T-helper 17 cell (primary cell): ENCODE data around the gene DNASE2. TPM values are rescaled to one million over a fixed set of nuclear protein-coding genes. Genes with fewer than 3 reads are reported as not detected.
A peak's percentile ranks its signal among the peaks of the same experiment; 100 is the strongest.
"Not testable (repeated sequence)": the region's sequence is repeated elsewhere in the genome, so short reads cannot be mapped to it uniquely, and the experiment has no call there.

Source experiments
- ATAC-seq: fragments of 150-1000 bp; cut with Tn5 transposase; 2 replicates; pipeline ENCODE4 v1.10.0; 2021; ENCODE audit warnings: mild to moderate bottlenecking, moderate library complexity
- DNase-seq, 3 donors: peaks; one replicate each; pipeline versions ENCODE4 v3.0.0 to v3.0.0-alpha.2; 2020 to 2021
- H3K9me3 ChIP-seq: one replicate; pipeline ENCODE4 v1.7.0; 2013; ENCODE audit warnings: low read length, mild to moderate bottlenecking; ENCODE audit not compliant: control insufficient read depth, poor library complexity, severe bottlenecking
- H3K27ac Mint-ChIP-seq: one replicate; pipeline ENCODE4 v1.8.0; 2022; ENCODE audit warnings: mild to moderate bottlenecking, moderate library complexity, mixed read lengths
- H3K27me3 Mint-ChIP-seq: one replicate; pipeline ENCODE4 v1.8.0; 2022; ENCODE audit warnings: mixed read lengths
- H3K36me3 Mint-ChIP-seq: one replicate; pipeline ENCODE4 v1.8.0; 2022; ENCODE audit warnings: low read depth, mixed read lengths
- H3K4me1 Mint-ChIP-seq: one replicate; pipeline ENCODE4 v1.8.0; 2022; ENCODE audit warnings: mild to moderate bottlenecking, mixed read lengths
- H3K4me3 Mint-ChIP-seq: one replicate; pipeline ENCODE4 v1.8.0; 2022; ENCODE audit warnings: mild to moderate bottlenecking, moderate library complexity, mixed read lengths
- total RNA-seq, 4 donors: library from RNA in 2 of 4; stranded (reverse) in 2 of 4; gene quantifications; one replicate each; pipeline ENCODE4 v1.2.3 and lab custom pipeline; 2022 to 2026

The DNASE2 gene, protein sequence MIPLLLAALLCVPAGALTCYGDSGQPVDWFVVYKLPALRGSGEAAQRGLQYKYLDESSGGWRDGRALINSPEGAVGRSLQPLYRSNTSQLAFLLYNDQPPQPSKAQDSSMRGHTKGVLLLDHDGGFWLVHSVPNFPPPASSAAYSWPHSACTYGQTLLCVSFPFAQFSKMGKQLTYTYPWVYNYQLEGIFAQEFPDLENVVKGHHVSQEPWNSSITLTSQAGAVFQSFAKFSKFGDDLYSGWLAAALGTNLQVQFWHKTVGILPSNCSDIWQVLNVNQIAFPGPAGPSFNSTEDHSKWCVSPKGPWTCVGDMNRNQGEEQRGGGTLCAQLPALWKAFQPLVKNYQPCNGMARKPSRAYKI
- 10 to 100 TPM; 17.8 to 19.8 TPM for total RNA-seq
- total RNA-seq (lab: John Stamatoyannopoulos, UW), result 27.7 to 39.6 reads per million in 2 donors

DNA sequence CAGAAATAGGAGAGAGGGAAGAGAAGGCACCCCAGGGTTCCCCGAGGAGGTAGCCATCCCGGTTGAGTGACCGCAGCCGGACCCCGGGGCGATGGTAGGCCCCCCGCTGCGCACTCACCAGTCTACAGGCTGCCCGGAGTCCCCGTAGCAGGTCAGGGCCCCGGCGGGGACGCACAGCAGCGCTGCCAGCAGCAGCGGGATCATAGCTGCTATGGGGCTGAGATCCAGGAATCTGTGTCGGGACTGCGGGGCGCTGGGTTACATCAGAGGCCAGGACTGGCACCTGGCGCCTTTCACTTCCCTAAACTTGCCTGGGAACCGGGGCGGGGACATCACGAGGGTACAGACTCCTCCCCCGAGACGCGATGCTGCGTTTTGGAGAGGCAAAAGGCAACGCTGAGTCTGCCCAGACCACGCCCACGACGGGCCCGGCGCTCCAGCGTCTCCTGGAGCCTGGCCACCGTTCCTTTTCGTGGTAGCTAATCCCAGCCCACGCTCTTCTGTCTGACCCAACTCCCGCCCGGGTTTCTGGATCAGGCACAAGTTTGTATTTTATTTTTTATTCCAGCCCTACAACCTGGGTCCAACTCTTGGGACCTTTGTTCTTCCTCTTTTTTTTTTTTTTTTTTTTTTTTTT, at the start of gene DNASE2:
Gene DNASE2, minus strand, starts transcription at position 278 of the 637 bp plus-strand sequence. Its CDS starts 74 bp downstream, at position 204.
- ATAC-seq (peak; percentile 80), DNase-seq (peak; percentile 76 to 84 (median 80))
- Mint-ChIP-seq H3K27ac (peak within 1 kb of the TSS; percentile 90), H3K27me3 (no peaks in the 10 kb centered on the region), H3K4me1 (peaks cover 22% of the 10 kb centered on the region), H3K4me3 (peak within 1 kb of the TSS; percentile 92), H3K36me3 (peaks cover 2% of the 10 kb centered on the region)
- H3K9me3 ChIP-seq, result no peaks in the 10 kb centered on the region

DNA sequence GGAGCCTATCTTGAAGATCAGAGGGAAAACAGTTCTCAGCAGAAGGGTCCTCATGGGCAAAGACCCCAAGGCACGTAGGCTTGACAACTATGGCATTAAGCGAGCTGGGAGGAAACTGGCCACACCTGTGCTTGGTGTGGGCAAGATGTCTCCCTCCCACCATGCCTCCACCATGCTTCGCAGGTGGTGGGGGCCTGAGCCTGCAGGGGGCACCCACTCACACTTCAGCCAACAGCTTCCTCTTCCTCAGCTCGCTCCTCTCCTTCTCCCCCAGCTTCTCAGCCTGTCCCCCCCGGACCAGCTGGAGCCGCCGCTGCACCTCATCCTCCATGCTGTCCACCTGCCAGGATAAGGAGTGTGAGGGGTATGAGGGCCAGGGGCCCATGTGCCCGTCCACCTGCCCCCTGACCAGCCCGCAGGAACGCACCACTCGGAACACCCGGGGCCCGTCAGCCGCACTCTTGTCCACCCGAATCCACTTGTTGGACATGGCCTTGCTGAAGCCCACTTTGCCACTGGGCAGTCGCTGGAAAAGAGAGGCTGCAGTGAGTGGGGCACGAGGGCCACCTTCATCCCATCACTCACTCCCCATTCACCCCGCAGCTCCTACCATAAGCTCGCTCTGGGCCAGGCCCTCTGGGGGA, 48.9 kb upstream of the DNASE2 start:
- DNase-seq (no peak), ATAC-seq (no peak)
- Mint-ChIP-seq H3K27ac (no peak overlapping the region), H3K27me3 (no peaks in the 10 kb centered on the region), H3K36me3 (peaks cover 3% of the 10 kb centered on the region), H3K4me3 (no peak overlapping the region), H3K4me1 (peaks cover 18% of the 10 kb centered on the region)
- H3K9me3 ChIP-seq, result no peaks in the 10 kb centered on the region

DNA sequence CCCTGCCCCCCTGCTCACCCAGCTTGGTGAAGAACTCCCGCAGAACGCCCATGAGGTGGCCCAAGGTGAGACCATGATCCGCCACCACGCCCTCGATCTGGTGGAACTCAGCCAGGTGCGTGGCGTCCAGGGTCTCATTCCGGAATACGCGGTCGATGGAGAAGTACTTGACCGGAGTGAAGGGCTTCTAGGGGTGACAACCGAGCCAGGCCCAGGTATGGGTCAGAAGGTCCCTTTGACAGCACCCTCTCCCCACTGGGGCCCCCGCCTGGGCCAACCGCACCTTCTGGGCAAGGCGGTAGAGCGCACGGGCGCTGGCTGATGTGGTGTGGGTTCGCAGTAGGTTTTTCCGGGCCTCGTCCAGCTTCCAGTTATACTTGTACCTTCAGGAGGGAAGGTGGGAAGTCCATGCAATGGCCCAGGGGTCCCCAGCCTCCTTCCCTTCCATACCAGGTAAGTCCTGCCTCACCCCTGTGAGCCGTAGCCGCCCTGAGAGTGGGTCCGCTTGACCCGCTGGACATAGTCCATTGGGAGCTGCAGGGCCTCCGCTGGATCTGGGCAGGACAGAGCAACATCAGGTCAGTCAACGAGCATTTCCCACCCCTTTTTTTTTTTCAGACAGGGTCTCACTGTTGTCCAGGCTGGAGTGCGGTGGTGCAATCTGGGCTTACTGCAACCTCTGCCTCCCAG, 43.5 kb upstream of the DNASE2 start:
- ATAC-seq (no peak), DNase-seq (no peak)
- no peaks in the 10 kb centered on the region for H3K27me3 Mint-ChIP-seq
- no peak overlapping the region for H3K27ac Mint-ChIP-seq
- H3K4me3 Mint-ChIP-seq, result no peak overlapping the region
- H3K36me3 Mint-ChIP-seq, result peaks cover 8% of the 10 kb centered on the region
- H3K4me1 Mint-ChIP-seq, result peaks cover 6% of the 10 kb centered on the region
- no peaks in the 10 kb centered on the region for H3K9me3 ChIP-seq

DNA sequence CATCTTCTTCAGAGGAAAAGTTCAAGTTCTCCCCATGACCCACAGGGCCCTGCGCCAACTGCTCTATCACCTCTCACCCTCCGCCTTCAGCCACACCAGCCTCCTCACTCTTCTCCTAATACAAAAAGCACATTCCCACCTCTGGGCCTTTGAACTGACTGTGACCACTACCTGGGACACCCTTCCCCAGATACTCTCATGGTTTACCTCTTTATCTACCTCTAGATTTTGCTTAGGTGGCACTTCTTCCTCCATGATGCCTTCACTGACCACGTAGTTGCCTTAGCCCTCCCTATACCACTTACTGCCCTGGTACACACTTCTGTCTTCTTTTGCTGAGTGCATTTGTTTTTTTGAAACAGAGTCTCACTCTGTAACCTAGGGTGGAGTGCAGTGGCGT, 41.7 kb upstream of the DNASE2 start:
- no peaks in the 10 kb centered on the region for H3K9me3 ChIP-seq
- DNase-seq, result no peak
- Mint-ChIP-seq H3K4me1 (peaks cover 11% of the 10 kb centered on the region), H3K4me3 (no peak overlapping the region), H3K27me3 (no peaks in the 10 kb centered on the region), H3K36me3 (peaks cover 4% of the 10 kb centered on the region), H3K27ac (peak overlapping the region; percentile 32)
- ATAC-seq, result no peak

DNA sequence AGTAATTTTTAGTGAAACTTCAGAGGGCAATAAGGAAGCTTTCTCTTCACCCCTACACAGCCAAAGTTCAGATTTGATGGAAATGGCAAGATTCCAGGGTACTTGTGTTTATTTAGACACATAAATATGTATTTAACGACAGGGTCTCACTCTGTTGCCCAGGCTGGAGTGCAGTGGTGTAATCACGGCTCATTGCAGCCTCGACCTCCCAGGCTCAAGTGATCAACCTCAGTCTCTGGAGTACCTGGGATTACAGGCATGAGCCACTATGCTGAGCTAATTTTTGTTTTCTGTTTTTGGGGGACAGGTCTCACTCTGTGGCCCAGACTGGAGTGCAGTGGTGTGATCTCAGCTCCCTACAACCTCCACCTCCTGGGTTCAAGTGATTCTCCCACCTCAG, 39.8 kb upstream of the DNASE2 start:
- Mint-ChIP-seq H3K36me3 (peaks cover 4% of the 10 kb centered on the region), H3K27me3 (no peaks in the 10 kb centered on the region), H3K27ac (peak overlapping the region; percentile 90), H3K4me1 (peaks cover 14% of the 10 kb centered on the region), H3K4me3 (no peak overlapping the region)
- ATAC-seq, result no peak
- H3K9me3 ChIP-seq, result no peaks in the 10 kb centered on the region
- no peak for DNase-seq

DNA sequence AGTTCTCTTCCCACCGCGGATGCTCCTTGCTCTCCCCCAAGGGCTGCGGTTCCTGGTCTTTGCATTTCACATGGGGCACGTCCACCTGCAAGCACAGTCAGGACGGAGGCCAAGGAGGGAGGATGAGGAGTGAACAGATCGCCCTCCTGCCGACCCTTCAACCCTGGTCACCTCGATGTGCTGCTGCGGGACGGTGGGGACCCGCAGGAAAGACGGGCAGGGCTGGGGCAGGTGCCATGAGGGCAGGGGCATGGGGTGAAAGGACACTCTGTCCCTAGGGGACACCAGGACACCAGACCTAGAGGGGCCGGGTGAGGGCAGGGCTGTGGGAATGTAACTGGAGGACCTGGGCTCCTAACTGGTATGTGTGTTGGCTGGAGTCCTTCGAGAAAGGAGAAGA, 37.0 kb upstream of the DNASE2 start:
- peaks cover 22% of the 10 kb centered on the region for H3K4me1 Mint-ChIP-seq
- no peak for DNase-seq
- ATAC-seq, result no peak
- H3K36me3 Mint-ChIP-seq, result peaks cover 4% of the 10 kb centered on the region
- H3K27me3 Mint-ChIP-seq, result no peaks in the 10 kb centered on the region
- H3K9me3 ChIP-seq, result no peaks in the 10 kb centered on the region
- peak overlapping the region; percentile 90 for H3K27ac Mint-ChIP-seq
- peak overlapping the region; percentile 84 for H3K4me3 Mint-ChIP-seq

DNA sequence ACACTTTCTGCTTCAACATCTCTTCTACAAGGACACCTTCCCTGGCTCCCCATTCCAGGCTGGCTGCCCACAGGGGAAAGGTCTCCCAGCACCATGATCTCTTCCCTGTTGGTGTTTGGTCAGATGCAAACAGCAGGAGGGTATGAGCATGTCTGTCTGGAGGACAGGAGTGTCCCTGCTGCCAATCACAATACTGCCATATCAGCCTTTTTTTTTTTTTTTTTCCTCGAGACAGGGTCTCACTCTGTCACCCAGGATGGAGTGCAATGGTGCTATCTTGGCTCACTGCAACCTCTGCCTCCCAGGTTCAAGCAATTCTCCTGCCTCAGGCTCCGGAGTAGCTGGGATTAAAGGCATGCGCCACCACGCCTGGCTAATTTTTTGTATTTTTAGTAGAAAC, 34.6 kb upstream of the DNASE2 start:
- H3K27ac Mint-ChIP-seq, result not testable (repeated sequence)

DNA sequence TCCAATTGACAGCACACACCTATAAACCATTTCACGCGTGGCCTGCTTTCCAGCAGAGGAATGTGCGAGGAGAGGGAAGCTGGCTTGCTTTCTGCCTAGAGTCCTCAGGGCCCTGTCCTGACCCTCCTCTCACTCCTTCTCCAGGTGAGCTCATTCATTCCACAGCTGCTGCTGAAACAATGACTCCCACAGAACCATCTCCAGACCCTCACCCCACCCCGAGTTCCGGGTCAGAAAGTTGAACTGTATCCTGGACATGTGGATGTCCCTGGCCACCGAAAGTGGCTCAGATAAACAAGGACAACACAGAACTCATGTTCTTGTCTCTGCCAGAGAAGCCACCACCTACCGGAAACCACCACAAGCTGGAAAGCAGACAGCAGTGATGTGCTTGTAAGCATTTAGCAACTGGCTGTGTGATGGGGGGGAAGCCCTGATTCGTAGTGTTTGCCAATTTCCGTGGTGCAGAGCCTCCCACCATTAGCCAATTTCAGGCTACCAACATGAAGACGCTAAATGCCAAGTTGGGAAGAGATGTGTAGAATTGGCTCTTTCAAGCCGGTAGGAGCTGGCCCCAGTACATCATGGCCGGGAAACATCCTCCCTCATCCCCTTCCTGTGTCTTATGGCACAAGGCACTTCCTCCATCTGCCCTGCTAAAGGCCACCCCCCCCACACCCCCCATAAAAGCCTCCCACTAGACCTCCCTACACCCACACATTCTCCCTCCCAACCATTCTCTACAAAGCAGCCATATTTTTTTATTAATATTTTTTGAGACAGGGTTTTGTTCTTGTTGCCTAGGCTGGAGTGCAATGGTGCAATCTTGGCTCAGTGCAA, 32.8 kb upstream of the DNASE2 start:
- no peak for DNase-seq
- peaks cover 16% of the 10 kb centered on the region for H3K4me1 Mint-ChIP-seq
- H3K9me3 ChIP-seq, result no peaks in the 10 kb centered on the region
- H3K36me3 Mint-ChIP-seq, result no peaks in the 10 kb centered on the region
- peak overlapping the region; percentile 73 for H3K4me3 Mint-ChIP-seq
- no peaks in the 10 kb centered on the region for H3K27me3 Mint-ChIP-seq
- H3K27ac Mint-ChIP-seq, result peak overlapping the region; percentile 90
- peak; percentile 91 for ATAC-seq

More for the DNA sequence above, 34.6 kb upstream of the DNASE2 start:
- not testable (repeated sequence) for H3K27me3 Mint-ChIP-seq, H3K9me3 ChIP-seq, ATAC-seq, DNase-seq, H3K36me3 Mint-ChIP-seq
- peaks cover 20% of the 10 kb centered on the region for H3K4me1 Mint-ChIP-seq
- H3K4me3 Mint-ChIP-seq, result peak overlapping the region; percentile 50

DNA sequence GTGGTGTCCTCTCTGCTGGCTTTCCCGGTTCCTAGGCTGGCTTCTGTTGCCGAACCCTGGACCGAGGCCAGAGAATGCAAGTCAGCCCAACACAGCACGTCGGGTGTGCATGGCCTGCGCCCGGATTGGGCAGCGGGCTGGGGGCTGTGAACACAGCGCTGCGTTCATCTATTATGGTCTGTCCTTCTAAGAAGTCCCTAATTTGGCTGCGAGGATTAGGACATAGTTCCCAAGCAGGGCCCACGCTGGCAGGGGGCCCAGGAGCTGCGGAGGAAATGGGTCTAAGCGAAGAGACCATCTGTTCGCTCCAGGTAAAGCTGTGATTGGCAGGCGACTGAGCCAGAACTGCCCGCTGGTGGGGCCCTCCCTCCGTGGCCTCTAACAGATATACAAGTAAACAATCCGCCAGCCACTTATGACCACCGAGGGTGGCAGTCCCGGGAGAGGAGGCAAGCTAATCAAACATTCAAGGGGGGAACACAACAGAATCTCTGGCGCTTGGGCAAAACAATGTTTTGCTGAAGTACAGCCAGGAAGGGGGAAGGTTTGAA, 31.8 kb upstream of the DNASE2 start:
- ATAC-seq (no peak), DNase-seq (no peak)
- Mint-ChIP-seq H3K4me1 (peaks cover 18% of the 10 kb centered on the region), H3K4me3 (no peak overlapping the region), H3K36me3 (no peaks in the 10 kb centered on the region), H3K27ac (no peak overlapping the region), H3K27me3 (no peaks in the 10 kb centered on the region)
- H3K9me3 ChIP-seq, result no peaks in the 10 kb centered on the region

DNA sequence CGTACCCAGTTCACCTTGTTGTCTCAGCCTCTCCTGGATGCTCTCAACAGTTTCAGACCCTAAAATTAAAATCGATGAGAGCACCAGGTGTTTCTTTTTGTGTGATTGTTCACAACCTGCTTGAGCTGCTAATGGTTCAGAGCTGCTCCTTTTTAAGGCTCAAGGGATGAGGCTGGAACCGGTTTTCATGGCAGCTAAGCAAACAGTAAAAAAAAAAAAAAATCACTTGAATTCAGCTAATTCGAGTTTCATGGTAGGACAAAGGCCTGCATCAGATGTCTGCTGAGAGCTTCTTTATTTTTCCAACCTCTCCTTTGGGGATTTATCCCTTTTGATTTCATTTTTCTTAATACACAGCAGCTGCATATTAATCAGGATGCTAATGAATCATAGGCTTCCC, 31.3 kb upstream of the DNASE2 start:
- H3K4me1 Mint-ChIP-seq, result peaks cover 18% of the 10 kb centered on the region
- no peaks in the 10 kb centered on the region for H3K9me3 ChIP-seq
- DNase-seq (no peak), ATAC-seq (no peak)
- no peaks in the 10 kb centered on the region for H3K36me3 Mint-ChIP-seq
- no peak overlapping the region for H3K27ac Mint-ChIP-seq
- H3K4me3 Mint-ChIP-seq, result no peak overlapping the region
- H3K27me3 Mint-ChIP-seq, result no peaks in the 10 kb centered on the region

DNA sequence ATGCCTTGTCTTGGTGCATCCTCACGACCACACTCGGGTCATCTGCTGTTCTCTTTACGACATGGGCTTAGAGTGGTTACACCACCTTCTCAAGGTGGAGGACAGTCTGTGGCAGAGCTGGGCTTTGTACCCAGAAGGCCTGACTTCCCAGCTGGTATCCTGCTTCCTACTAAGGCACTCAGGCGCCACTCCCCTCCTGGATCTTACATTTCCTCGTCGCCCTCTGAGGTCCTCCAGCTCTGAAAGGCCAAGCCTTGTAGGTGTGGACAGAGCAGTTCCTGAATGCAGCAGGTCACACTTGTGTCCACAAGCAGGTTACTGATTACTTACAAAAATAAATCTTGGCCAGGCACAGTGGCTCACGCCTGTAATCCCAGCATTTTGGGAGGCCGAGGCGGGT, 25.9 kb upstream of the DNASE2 start:
- H3K9me3 ChIP-seq, result no peaks in the 10 kb centered on the region
- no peak for DNase-seq
- peaks cover 7% of the 10 kb centered on the region for H3K4me1 Mint-ChIP-seq
- H3K36me3 Mint-ChIP-seq, result no peaks in the 10 kb centered on the region
- H3K4me3 Mint-ChIP-seq, result no peak overlapping the region
- H3K27me3 Mint-ChIP-seq, result no peaks in the 10 kb centered on the region
- no peak overlapping the region for H3K27ac Mint-ChIP-seq
- no peak for ATAC-seq

DNA sequence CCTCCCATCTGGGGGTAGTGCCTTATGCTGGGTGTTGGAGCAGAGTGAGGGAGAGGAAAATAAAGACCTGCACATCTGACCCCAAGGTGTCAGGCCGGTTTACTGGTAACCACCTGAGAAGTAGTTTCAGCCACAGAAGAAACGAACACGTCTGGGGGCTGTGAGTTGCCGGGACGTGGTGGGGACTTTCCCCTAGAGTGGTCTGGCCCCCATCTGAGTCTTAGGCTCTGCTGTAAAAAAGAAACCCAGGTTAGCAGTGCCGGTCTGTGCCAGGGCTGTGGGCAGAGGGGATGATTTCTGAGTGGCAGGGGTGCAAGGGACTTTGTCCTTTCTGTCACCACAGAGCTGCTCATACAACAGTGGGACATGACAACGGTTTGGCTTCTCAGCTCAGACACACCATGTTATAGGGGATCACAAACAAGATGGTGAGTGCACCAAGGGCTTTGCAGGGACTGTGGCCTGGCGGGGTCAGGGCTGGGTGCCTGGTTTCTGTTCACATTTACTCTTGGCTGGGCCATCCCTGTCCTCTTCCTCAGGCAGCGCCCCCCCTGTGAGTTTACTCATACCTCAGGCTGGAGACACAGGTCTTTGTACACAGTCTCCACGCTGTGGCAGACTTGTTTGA, 18.8 kb upstream of the DNASE2 start:
- no peaks in the 10 kb centered on the region for H3K27me3 Mint-ChIP-seq
- H3K36me3 Mint-ChIP-seq, result peaks cover under 1% of the 10 kb centered on the region
- no peaks in the 10 kb centered on the region for H3K9me3 ChIP-seq
- ATAC-seq (no peak), DNase-seq (no peak)
- H3K27ac Mint-ChIP-seq, result no peak overlapping the region
- H3K4me3 Mint-ChIP-seq, result no peak overlapping the region
- H3K4me1 Mint-ChIP-seq, result peaks cover under 1% of the 10 kb centered on the region
